Neural cell (in vitro differentiated cells): ENCODE results near the gene CDHR2.

ENCODE experiments used
- EP300 ChIP-seq: fragments of 450-650 bp; conservative IDR thresholded peaks from 2 replicates; pipeline ENCODE4 v1.6.1; 2014; ENCODE audit warnings: antibody characterized with exemption, mild to moderate bottlenecking, moderate library complexity; ENCODE audit not compliant: poor library complexity, severe bottlenecking
- TF ChIP-seq, protein P1 (sequence below): fragments of 450-650 bp; IDR thresholded peaks from 2 replicates; pipeline ENCODE4 v1.5.1; 2014; ENCODE audit warnings: antibody characterized with exemption, mild to moderate bottlenecking, moderate library complexity; ENCODE audit not compliant: poor library complexity, severe bottlenecking

- TF ChIP-seq, protein P1, sequence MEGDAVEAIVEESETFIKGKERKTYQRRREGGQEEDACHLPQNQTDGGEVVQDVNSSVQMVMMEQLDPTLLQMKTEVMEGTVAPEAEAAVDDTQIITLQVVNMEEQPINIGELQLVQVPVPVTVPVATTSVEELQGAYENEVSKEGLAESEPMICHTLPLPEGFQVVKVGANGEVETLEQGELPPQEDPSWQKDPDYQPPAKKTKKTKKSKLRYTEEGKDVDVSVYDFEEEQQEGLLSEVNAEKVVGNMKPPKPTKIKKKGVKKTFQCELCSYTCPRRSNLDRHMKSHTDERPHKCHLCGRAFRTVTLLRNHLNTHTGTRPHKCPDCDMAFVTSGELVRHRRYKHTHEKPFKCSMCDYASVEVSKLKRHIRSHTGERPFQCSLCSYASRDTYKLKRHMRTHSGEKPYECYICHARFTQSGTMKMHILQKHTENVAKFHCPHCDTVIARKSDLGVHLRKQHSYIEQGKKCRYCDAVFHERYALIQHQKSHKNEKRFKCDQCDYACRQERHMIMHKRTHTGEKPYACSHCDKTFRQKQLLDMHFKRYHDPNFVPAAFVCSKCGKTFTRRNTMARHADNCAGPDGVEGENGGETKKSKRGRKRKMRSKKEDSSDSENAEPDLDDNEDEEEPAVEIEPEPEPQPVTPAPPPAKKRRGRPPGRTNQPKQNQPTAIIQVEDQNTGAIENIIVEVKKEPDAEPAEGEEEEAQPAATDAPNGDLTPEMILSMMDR = no peak
- TF ChIP-seq EP300 = no peak
Measured at GRCh38 chr5:176636426-176636825, 87.3 kb downstream of the CDHR2 start.
